ENCODE results near the gene SYNDIG1.

The SYNDIG1 gene

DNA sequence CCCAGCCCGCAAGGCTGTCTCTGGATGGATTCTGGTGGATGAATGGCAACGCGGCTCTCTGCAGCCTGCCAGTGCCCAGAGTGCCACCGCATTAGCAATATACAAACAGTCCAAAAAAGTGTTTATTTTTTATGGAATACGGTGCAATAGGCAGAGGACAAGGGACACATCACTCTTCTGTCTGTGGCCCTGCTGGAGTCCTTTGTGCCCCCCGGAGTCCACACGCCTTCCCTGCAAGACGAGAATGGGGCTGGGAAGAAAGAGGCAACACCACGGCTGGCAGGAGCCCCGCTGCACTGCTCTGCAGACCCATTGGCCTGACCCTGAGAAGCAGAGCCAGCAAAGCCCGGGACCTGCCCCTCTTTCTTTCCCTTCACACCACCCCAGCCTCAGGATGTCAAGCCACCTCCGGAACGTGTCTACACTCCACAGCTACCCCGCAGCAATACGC, 196.3 kb downstream of the SYNDIG1 start:
- Mint-ChIP-seq H3K4me3 (no peak overlapping the region), H3K27ac (no peak overlapping the region), H3K9me3 (no peaks in the 10 kb centered on the region), H3K36me3 (ENCODE audit: insufficient read depth) (peaks cover 4% of the 10 kb centered on the region), H3K4me1 (ENCODE audit: low read depth in 2 of 2) (no peaks in the 10 kb centered on the region), H3K27me3 (peaks cover 11 to 38% of the 10 kb centered on the region in 2 donors)
- ATAC-seq (replicated peaks) (no peak), DNase-seq (no peak)

DNA sequence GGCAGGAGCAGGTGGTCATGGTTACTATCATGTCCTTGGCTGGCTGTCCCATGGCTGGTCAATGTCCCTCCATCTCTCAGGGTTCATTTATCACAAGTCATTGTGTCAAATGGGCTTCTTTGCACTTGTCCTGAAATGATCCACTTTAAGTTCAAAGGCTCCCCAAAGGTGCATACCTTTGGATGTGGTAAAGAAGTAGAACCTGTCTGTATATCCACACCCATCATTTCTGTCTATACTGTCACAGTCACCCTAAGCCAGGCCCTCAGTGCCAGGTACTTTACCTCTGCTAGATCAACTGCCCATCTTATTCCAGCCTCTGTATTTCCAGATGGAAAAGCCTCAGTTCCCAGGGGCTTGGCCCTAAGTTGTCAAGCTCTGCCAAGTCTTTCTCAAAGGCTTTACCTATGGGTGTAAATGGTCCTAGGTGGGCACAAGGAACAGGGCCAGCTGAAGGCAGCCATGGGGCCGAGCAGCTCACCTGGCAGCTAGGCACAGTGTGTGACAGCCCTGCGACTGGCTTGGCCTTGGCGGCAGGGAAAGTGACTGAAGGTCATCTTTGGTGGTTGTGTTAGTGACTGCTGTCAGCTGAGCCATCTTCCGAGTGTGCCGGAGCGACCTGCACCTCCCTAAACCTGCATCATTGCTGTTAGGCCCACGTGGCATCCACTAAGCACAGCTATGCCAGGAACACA, 198.4 kb downstream of the SYNDIG1 start:
- Mint-ChIP-seq H3K27me3 (peaks cover 11 to 38% of the 10 kb centered on the region in 2 donors), H3K4me1 (ENCODE audit: low read depth in 2 of 2) (no peaks in the 10 kb centered on the region), H3K36me3 (ENCODE audit: insufficient read depth) (peaks cover 4% of the 10 kb centered on the region), H3K4me3 (no peak overlapping the region), H3K9me3 (no peaks in the 10 kb centered on the region), H3K27ac (no peak overlapping the region)
- no peak for DNase-seq
- no peak for ATAC-seq (replicated peaks)

DNA sequence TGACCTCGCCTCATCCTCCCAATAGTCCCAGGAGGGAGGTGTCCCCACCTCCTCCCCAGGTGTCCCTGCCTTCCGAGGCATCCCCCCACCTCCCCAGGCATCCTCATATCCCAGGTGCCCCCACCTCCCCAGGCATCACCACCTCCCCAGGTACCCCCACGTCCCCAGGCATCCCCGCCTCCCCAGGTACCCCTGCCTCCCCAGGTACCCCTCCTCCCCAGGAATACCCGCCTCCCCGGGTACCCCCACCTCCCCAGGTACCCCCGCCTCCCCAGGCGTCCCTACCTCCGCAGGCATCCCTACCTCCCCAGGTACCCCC, 198.9 kb downstream of the SYNDIG1 start:
- H3K27ac Mint-ChIP-seq = no peak overlapping the region
- H3K9me3 Mint-ChIP-seq = no peaks in the 10 kb centered on the region
- ATAC-seq (replicated peaks) (no peak), DNase-seq (no peak)
- no peaks in the 10 kb centered on the region for H3K4me1 Mint-ChIP-seq (ENCODE audit: low read depth in 2 of 2)
- H3K4me3 Mint-ChIP-seq = no peak overlapping the region
- peaks cover 4% of the 10 kb centered on the region for H3K36me3 Mint-ChIP-seq (ENCODE audit: insufficient read depth)
- peaks cover 11 to 33% of the 10 kb centered on the region in 2 donors for H3K27me3 Mint-ChIP-seq

DNA sequence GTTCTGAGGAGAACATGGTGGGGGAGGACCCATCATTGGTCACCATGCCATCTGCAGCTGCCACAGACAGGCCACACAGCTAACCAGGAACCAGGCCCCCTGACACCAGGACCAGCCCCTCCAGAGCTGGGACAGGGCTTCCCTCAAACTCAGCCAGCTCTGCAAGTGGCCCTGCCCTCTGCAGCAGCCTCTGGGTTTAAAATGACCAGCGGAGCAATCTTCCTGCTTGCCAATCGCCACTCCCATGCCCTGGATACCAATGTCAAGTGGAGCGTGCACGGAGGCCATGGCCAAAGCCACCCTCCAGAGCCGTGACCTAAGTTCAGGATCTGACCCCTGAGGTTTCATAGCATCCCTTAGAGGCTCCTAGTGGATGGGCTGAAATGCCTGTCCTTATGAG, 199.4 kb downstream of the SYNDIG1 start:
- H3K27ac Mint-ChIP-seq = no peak overlapping the region
- no peak overlapping the region for H3K4me3 Mint-ChIP-seq
- ATAC-seq (replicated peaks) = no peak
- no peaks in the 10 kb centered on the region for H3K9me3 Mint-ChIP-seq
- H3K27me3 Mint-ChIP-seq = peaks cover 11 to 29% of the 10 kb centered on the region in 2 donors
- no peaks in the 10 kb centered on the region for H3K4me1 Mint-ChIP-seq (ENCODE audit: low read depth in 2 of 2)
- DNase-seq = no peak
- peaks cover 4% of the 10 kb centered on the region for H3K36me3 Mint-ChIP-seq (ENCODE audit: insufficient read depth)

DNA sequence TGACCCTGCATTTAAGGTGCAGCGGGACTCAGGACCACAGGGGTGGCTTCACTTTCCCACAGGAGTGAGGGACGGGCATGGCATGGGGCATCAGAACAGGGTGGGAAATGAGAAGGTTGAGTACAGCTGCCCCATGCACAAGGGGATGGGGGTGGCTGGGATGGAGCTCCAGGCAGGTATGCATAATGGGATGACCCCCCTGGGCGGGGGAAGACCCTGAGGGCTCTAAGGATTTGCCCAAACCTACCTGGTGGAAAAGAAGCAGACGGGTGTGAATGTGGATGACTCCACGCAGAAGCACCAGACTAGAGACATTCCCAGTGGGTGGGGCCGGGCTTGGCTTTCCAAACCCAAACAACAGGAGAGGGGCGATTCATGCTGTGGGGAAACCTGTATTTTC, 200.3 kb downstream of the SYNDIG1 start:
- no peak overlapping the region for H3K4me3 Mint-ChIP-seq
- no peak overlapping the region for H3K27ac Mint-ChIP-seq
- H3K27me3 Mint-ChIP-seq = peaks cover 11 to 27% of the 10 kb centered on the region in 2 donors
- H3K4me1 Mint-ChIP-seq (ENCODE audit: low read depth in 2 of 2) = no peaks in the 10 kb centered on the region
- no peaks in the 10 kb centered on the region for H3K9me3 Mint-ChIP-seq
- H3K36me3 Mint-ChIP-seq (ENCODE audit: insufficient read depth) = peaks cover 4% of the 10 kb centered on the region
- no peak for ATAC-seq (replicated peaks)
- no peak for DNase-seq

DNA sequence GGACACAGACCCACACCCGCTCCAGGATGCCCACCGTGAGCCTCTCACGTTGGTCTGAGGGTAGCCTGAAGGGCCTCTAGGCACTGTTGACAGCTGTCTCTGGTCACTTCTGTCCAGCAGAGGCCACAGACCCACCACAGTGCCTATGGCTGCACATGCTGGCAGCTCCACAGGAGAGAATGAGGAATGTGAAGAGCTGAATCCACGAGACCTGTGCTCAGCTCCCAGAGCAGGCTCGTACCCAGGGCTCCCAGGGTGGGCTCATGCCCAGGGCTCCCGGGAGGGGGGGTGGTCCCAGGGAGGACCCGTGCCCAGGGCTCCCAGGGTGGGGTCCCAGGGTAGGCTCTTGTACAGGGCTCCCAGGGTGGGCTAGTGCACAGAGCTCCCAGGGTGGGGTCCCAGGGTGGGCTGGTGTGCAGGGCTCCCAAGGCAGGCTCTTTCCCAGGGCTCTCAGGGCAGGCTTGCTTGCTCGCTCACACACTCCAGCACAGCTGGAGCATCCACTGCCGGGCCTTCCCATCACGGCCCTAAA, 201.0 kb downstream of the SYNDIG1 start:
- no peaks in the 10 kb centered on the region for H3K4me1 Mint-ChIP-seq (ENCODE audit: low read depth in 2 of 2)
- no peak overlapping the region for H3K27ac Mint-ChIP-seq
- peaks cover 13 to 29% of the 10 kb centered on the region in 2 donors for H3K27me3 Mint-ChIP-seq
- H3K4me3 Mint-ChIP-seq = no peak overlapping the region
- ATAC-seq (replicated peaks) (no peak), DNase-seq (no peak)
- H3K36me3 Mint-ChIP-seq (ENCODE audit: insufficient read depth) = peaks cover 3% of the 10 kb centered on the region
- no peaks in the 10 kb centered on the region for H3K9me3 Mint-ChIP-seq

DNA sequence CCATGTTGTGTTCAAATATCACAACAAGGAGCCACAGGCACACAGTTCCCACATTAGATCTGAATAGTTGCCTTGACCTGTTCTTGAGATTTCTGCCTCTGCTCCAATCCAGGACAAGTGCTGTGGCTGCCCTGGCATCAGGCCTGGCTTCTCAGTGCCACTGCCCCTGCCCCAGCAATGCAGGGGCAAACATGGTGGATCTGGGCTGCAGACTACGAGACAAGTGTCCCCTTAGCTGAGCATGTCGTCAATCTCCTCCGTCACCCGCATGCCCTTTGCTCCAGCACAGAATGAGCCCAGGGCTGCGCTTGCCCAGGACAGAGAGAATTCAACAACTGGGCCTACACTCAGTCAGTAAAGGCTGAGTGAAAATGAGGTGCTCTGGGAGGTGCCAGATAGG, 201.6 kb downstream of the SYNDIG1 start:
- no peak for ATAC-seq (replicated peaks)
- Mint-ChIP-seq H3K27me3 (peaks cover 18 to 29% of the 10 kb centered on the region in 2 donors), H3K36me3 (ENCODE audit: insufficient read depth) (no peaks in the 10 kb centered on the region), H3K9me3 (no peaks in the 10 kb centered on the region), H3K4me3 (no peak overlapping the region), H3K4me1 (ENCODE audit: low read depth in 2 of 2) (no peaks in the 10 kb centered on the region), H3K27ac (no peak overlapping the region)
- DNase-seq = no peak

DNA sequence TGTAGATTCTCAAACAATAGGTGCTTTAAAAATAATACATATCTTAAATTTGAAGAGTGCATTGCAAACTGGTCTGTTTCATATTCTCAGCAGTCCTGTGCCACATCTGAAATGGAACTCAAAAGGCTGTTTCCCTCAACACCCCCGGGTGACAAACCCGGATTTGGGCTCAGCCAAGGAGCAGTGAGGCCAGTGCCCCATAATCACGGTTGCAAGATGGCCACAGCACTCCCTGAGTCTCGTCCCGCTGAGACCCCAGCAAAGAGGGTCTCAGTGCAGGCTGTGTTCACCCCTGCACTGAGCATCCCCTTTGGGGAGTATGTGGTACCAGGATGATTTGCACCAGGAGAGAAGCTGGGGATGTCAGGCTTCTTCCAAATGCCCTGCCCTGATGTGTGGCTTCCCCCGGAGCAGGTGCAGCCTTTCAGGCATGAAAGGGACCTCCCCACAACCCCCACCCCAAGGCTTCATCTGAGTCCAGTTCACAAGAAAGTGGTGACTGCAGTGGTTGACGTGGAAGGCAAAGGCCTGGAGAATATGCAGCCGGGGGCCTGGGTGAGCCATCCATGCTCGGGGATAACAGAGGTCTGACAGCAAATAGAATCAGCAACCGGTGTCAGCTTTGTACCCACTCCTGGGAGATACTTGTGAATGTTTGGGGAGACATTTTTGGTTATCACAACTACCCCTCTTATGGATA, 202.9 kb downstream of the SYNDIG1 start:
- no peak overlapping the region for H3K4me3 Mint-ChIP-seq
- no peaks in the 10 kb centered on the region for H3K36me3 Mint-ChIP-seq (ENCODE audit: insufficient read depth)
- DNase-seq (no peak), ATAC-seq (replicated peaks) (no peak)
- no peaks in the 10 kb centered on the region for H3K4me1 Mint-ChIP-seq (ENCODE audit: low read depth in 2 of 2)
- H3K27me3 Mint-ChIP-seq = peaks cover 19 to 30% of the 10 kb centered on the region in 2 donors
- no peak overlapping the region for H3K27ac Mint-ChIP-seq
- no peaks in the 10 kb centered on the region for H3K9me3 Mint-ChIP-seq

DNA sequence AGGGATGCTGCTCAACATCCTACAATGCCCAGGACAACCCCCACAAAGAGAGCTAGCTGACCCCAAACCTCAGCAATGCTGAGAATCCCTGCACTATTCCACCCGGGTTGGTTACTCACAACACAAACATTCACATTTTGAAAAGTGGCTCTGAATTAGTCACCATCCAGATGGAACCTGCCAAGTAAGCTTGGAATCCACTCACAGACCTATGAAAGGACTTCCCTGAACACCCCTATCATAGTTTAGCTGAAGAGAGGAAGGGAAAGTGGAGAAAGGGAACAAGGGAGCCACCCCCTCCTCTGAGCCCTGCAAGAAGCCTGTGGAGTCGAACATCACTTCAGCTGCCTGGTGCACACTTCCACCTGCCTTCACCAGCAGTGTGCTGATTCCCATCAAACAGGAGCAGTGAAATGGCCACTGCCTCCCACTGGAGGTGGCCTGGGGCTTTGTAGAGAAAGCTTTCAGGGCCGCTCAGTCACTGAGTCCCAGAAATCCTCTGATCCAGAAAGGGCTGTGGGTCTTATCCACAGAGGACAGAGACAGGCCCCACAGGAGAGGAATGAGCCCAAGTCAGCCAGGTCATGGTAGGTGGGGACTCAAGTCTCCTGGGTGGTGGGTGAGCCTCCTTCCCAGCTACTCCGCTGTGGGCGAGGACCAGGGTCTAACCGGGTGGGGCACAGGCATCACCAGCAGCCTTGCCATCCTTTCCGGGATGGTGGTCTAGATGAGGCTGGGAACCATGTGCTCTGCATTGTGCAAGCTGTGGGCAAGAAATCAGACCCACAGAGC, 203.7 kb downstream of the SYNDIG1 start:
- Mint-ChIP-seq H3K27ac (no peak overlapping the region), H3K9me3 (no peaks in the 10 kb centered on the region), H3K27me3 (peaks cover 19 to 30% of the 10 kb centered on the region in 2 donors), H3K36me3 (ENCODE audit: insufficient read depth) (no peaks in the 10 kb centered on the region), H3K4me1 (ENCODE audit: low read depth in 2 of 2) (no peaks in the 10 kb centered on the region), H3K4me3 (no peak overlapping the region)
- DNase-seq (no peak), ATAC-seq (replicated peaks) (no peak)

DNA sequence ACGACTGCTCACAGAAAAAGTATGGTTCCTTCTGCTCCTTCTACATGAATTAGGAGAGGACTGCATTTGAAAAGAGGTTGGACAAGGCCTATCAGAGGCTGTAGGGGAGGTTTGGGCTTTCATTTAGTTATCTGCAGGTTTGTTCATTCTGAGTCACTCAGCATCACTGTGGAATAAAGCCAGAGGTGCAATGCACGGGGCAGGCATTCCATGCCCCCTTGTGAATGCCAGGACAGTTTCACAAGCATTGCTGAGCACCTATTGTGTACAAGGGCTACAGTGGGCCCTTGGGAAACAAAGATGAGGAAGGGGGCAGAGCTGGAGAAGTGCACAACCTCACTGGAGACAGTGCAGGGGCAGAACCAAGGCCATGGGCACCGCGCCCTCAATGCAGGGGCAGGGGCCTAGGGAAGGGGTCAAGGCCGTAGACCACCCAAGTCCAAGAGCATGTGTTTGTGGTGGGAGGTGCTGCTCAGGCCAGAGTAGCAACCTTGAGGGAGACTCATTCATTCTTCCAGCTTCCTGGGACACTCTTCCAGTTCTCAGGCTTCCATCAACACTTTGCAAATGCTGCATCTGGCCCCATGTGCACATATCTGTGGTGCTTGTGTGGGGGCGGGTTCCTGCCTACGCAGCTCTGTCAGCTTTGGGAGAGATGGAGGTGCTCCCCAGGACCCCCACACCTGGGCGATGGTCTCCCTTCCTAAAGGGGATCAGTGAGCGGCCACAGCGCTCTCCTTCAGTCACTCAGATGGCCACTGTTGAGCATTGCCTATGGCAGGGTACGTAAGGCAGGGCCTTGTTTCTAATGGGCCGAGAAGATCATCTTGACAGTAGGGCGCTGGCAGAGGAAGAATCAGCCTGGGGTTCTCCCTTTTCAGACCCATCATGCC, 204.5 kb downstream of the SYNDIG1 start:
- ATAC-seq (replicated peaks) (no peak), DNase-seq (no peak)
- Mint-ChIP-seq H3K27ac (no peak overlapping the region), H3K4me3 (no peak overlapping the region), H3K36me3 (ENCODE audit: insufficient read depth) (no peaks in the 10 kb centered on the region), H3K9me3 (no peaks in the 10 kb centered on the region), H3K27me3 (peaks cover 19 to 25% of the 10 kb centered on the region in 2 donors), H3K4me1 (ENCODE audit: low read depth in 2 of 2) (no peaks in the 10 kb centered on the region)

DNA sequence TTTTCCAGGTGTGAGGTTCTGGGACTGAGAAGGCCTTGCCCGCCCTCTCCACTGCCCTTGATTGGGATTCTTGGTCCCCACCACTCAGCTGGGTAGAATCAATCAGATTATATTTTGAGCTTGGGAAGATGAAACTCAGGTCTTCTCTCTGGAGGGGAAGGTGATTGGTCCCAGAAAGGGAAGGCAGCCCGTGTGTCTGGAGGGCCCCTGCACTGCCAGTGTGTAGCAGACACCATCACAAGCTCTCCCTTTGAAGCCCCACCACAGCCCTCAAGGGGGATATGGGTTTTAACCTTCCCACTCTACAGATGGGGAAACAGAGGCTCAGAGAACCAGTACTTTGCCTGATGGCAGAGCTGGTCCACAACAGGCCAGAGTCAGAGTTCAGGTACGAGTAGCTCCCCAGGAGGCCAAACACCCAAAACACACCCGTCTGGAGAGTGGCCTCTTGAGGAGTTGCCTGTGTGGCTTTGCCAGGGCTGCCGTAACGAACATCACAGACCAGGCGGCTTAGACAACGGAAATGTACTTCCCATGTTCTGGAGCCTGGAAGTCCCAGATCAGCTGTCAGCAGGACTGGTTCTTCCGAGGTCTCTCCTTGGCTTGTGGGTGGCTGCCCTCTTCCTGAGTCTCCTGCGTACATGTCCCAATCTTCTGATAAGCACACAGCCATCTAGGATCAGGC, 205.6 kb downstream of the SYNDIG1 start:
- Mint-ChIP-seq H3K4me3 (no peak overlapping the region), H3K9me3 (no peaks in the 10 kb centered on the region), H3K36me3 (ENCODE audit: insufficient read depth) (no peaks in the 10 kb centered on the region), H3K27me3 (peaks cover 11 to 14% of the 10 kb centered on the region in 2 donors), H3K4me1 (ENCODE audit: low read depth in 2 of 2) (no peaks in the 10 kb centered on the region), H3K27ac (no peak overlapping the region)
- ATAC-seq (replicated peaks) (no peak), DNase-seq (no peak)

DNA sequence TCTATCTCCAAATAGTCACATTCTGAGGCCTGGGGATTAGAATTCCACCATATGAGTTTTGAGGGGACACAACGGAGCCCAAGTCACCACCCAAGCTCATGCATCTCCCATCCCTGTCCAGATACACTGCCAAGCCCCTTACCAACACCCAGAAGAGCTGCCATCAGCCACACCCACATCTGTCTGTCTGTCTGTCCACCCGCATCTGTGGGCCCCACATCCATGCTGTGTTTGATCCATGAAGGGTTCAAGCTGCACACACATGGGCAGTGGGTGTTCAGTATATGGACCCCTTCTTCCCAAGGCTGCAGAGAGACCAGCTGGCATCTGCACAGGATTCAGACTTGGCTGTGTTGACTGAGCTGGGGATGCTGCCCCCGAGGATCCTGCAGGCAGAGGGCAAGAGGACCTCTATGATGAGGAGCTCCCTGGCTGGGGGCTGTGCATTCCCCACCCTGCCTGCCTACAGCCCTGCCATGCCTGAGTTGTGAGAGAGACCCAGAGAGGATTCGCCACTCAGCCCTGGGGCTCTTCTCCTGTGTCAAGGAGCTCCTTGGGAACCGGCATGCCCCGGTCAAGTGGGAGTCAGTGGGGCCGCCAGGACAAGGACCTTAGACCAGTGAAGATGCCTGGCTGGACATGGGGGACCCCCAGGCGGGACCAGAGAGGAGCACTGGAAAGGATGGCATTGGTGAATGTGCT, 206.4 kb downstream of the SYNDIG1 start:
- ATAC-seq (replicated peaks) = no peak
- Mint-ChIP-seq H3K36me3 (ENCODE audit: insufficient read depth) (no peaks in the 10 kb centered on the region), H3K27me3 (peaks cover 8 to 10% of the 10 kb centered on the region in 2 donors), H3K4me1 (ENCODE audit: low read depth in 2 of 2) (no peaks in the 10 kb centered on the region), H3K9me3 (no peaks in the 10 kb centered on the region), H3K4me3 (no peak overlapping the region), H3K27ac (no peak overlapping the region)
- DNase-seq = no peak

Measured in effector memory CD8-positive, alpha-beta T cell (primary cell).